ENCODE results near the gene DESI1. TPM values are rescaled to one million over a fixed set of nuclear protein-coding genes. Genes with fewer than 3 reads are reported as not detected.

Gene DESI1
- total and polyA plus RNA-seq, 7 donors: 14.7 to 27.6 (median 21.5) TPM

- intact Hi-C loops (cut with DNase I): no loop called here
- H3K4me3 ChIP-seq: no peak overlapping the region
- no peaks in the 10 kb centered on the region for H3K36me3 ChIP-seq (ENCODE audit: insufficient read depth in 1 of 2, low read depth in 1 of 2)
- DNase-seq (peak in 1 of 2 donors; percentile 50), ATAC-seq (peak in 2 of 4 donors; percentile 29 to 30)
- no peaks in the 10 kb centered on the region for H3K4me1 ChIP-seq
- WGBS, 3 donors: 34 to 41% (median 40%) methylated on average over 19 of the region's 19 CpGs
- H3K9me3 ChIP-seq: no peaks in the 10 kb centered on the region
- peaks cover 0 to 13% (median 5%) of the 10 kb centered on the region in 3 donors for H3K27me3 ChIP-seq (ENCODE audit: insufficient read depth in 3 of 3, low read length in 2 of 3)
- TF ChIP-seq CTCF (IDR thresholded peaks at IDR 0.05): no peak
- H3K27ac ChIP-seq: no peak overlapping the region
Measured at GRCh38 chr22:41557401-41558240, 63.2 kb downstream of the DESI1 start.

GRCh38 chr22:41556561-41556960, 64.3 kb downstream of the DESI1 start:
- ATAC-seq (no peak), DNase-seq (no peak)
- no peak for TF ChIP-seq CTCF (IDR thresholded peaks at IDR 0.05)
- H3K27me3 ChIP-seq (ENCODE audit: insufficient read depth in 3 of 3, low read length in 2 of 3): peaks cover 0 to 13% (median 5%) of the 10 kb centered on the region in 3 donors
- intact Hi-C loops (cut with DNase I): no loop called here
- no peak overlapping the region for H3K27ac ChIP-seq
- H3K4me1 ChIP-seq: no peaks in the 10 kb centered on the region
- 68 to 74% (median 70%) methylated on average over 10 of the region's 10 CpGs for WGBS, 3 donors
- no peak overlapping the region for H3K4me3 ChIP-seq
- H3K9me3 ChIP-seq: no peaks in the 10 kb centered on the region
- no peaks in the 10 kb centered on the region for H3K36me3 ChIP-seq (ENCODE audit: insufficient read depth in 1 of 2, low read depth in 1 of 2)

- Histone ChIP-seq H3K27ac (no peak overlapping the region), H3K27me3 (ENCODE audit: insufficient read depth in 3 of 3, low read length in 2 of 3) (peaks cover 0 to 13% (median 0%) of the 10 kb centered on the region in 3 donors), H3K36me3 (ENCODE audit: insufficient read depth in 1 of 2, low read depth in 1 of 2) (no peaks in the 10 kb centered on the region), H3K4me1 (no peaks in the 10 kb centered on the region), H3K4me3 (no peak overlapping the region), H3K9me3 (no peaks in the 10 kb centered on the region)
- DNase-seq (no peak), ATAC-seq (no peak)
- no peak for TF ChIP-seq CTCF (IDR thresholded peaks at IDR 0.05)
- WGBS, 3 donors: 71 to 83% (median 77%) methylated on average over 6 to 7 of the region's 7 CpGs
- intact Hi-C loops (cut with DNase I): no loop called here
Measured at GRCh38 chr22:41555325-41555982, 65.4 kb downstream of the DESI1 start.

GRCh38 chr22:41551877-41552582, 68.8 kb downstream of the DESI1 start:
- no peak for TF ChIP-seq CTCF (IDR thresholded peaks at IDR 0.05)

More at GRCh38 chr22:41551877-41552582, 68.8 kb downstream of the DESI1 start:
- Histone ChIP-seq H3K9me3 (no peaks in the 10 kb centered on the region), H3K27me3 (ENCODE audit: insufficient read depth in 3 of 3, low read length in 2 of 3) (peaks cover 0 to 9% (median 0%) of the 10 kb centered on the region in 3 donors), H3K36me3 (ENCODE audit: insufficient read depth in 1 of 2, low read depth in 1 of 2) (no peaks in the 10 kb centered on the region), H3K27ac (no peak overlapping the region), H3K4me1 (no peaks in the 10 kb centered on the region), H3K4me3 (no peak overlapping the region)
- 41 to 51% (median 43%) methylated on average over 10 to 11 of the region's 11 CpGs for WGBS, 3 donors
- DNase-seq (no peak), ATAC-seq (no peak)
- intact Hi-C loops (cut with DNase I): no loop called here

Measured in psoas muscle (tissue), 8 donors.